Measurements from ENCODE around the gene RIN1.
"Not testable (repeated sequence)": the region's sequence is repeated elsewhere in the genome, so short reads cannot be mapped to it uniquely, and the experiment has no call there.

Gene RIN1

GRCh38 chr11:66318600-66318970 is 17.6 kb downstream of the RIN1 start:
- no peak for DNase-seq (ENCODE audit: low spot score)

DNA sequence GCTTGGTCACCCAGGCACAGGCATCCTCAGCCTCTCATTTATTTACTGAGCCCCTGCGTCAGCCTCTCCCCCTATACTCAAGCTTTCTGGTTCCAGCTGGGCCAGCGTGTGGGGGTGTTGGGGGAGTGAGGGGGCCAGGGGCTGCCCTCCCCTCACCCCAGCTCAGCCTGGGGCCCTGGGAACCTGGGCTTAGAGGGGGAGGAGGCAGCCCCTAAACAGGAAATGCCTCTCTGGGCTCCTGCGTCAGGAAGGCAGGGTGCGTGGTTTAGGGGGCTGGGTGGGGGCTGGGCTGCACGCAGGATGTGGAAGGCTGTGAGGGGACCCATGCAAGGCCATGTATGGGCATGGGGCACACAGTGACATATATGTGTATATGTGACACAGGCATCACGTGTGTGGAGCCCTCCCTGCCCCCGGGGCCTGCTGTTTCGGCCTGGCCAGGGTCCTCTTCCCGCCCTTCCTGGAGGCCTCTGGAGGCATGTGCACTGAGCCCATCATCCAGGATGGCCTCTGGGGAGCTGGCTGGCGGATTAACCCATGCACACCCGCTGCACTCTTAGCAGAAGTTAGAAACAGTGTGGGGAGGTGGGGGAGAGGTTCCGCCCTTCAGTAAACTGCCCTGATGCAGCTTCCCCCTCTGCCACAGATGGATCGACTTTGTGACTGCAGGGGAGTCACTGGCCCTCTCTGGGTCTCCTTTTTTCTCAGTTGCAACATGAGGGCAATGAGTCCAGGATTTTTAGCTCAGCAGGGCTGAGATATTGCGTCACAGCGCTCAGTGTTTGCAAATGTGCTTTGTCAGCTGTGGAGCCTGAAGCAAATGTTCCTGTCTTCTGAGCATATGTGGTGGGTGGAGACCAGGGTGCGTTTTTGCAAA is 18.3 kb downstream of the RIN1 start:
- no peak for DNase-seq (ENCODE audit: low spot score)

DNA sequence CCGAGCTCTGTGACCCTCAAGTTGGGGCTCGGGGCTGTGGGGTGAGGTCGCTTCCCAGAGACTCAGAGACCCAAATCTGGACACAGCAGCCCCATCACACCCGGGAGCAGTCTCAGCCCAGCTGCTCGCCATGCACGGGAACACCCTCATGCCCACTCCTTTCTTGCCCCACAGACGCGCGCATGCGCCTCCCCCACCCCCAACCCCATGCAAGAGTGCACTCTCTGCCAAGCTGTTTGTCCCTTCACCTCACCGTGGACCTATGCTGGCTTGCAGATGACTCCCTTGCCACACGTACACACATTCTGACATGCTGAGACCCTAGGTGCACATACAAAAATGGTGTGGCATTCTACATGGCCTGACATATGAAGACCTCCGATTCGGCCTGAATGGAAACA is 18.9 kb downstream of the RIN1 start:
- no peak for DNase-seq (ENCODE audit: low spot score)

GRCh38 chr11:66316849-66317251 is 19.4 kb downstream of the RIN1 start, which contains the start of gene CD248:
Gene CD248 (minus strand): TSS chr11:66317044. CDS start chr11:66317027, 17 bp downstream.
- no peak for DNase-seq (ENCODE audit: low spot score)

- DNase-seq (ENCODE audit: low spot score) = no peak
Measured at GRCh38 chr11:66315921-66316811, 20.1 kb downstream of the RIN1 start.

DNA sequence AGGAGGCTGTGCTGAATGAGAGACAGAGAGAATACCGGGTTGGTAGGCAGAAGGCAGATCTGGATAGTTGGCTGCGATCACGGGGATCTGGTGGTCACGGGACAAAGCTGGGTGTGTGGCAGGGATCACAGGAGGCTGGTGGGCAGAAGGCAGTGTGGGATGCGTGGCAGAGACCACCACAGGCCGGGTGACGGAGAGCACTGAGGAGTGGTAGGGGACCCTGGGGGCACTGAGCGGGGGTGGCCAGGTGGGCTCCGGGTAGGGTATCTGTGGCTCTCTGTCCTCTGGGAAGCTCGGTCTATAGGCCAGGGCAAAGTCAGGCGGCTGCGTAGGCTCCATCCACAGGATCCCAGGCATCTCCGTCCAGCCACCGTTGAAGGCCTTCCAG is 20.7 kb downstream of the RIN1 start:
- no peak for DNase-seq (ENCODE audit: low spot score)

DNA sequence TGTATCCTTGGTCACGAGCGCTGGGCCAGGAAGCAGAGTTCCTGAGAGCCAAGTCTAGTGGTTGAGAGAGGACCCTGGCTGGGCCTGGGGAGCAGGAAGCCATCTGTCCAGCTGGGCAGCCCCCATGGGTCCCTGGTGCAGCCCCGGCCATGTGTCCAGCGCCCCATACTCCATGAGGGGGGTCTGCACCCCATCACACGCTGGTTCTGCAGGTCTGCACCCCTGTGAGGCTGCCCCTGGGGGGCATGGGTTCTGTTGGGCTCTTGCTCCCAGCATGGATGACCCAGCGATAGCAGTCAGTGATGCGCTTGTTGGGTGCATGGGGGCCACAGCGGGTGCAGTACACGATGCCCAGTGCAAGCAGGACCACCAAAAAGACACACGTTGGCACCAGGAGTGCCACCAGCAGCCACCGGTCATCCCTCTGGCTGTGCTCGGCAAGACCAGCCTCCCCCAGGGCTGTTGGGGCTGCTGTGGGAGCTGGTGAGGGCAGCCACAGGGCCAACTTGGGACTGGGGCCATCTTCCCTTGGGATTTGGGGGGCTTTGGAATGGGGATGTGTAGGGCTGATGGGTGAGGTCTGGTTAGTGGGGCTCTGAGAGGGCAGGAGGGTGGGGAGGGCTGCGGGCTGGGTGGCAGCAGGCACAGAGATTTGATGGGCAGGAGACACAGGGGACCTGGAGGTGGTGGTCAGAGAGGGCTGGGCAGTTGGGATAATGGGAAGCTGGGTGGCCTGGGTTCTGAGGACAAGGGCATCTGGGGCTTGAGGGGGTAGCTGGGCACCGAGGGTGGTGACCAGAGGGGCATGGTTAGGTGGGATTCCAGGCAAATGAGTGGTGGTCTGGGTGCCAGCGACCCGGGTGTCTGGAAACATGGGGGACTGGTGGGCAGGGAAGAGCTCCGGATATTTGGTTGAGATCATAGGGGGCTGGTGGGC is 21.4 kb downstream of the RIN1 start:
- no peak for DNase-seq (ENCODE audit: low spot score)

GRCh38 chr11:66314186-66314501 is 22.1 kb downstream of the RIN1 start:
- DNase-seq (ENCODE audit: low spot score) = no peak

DNA sequence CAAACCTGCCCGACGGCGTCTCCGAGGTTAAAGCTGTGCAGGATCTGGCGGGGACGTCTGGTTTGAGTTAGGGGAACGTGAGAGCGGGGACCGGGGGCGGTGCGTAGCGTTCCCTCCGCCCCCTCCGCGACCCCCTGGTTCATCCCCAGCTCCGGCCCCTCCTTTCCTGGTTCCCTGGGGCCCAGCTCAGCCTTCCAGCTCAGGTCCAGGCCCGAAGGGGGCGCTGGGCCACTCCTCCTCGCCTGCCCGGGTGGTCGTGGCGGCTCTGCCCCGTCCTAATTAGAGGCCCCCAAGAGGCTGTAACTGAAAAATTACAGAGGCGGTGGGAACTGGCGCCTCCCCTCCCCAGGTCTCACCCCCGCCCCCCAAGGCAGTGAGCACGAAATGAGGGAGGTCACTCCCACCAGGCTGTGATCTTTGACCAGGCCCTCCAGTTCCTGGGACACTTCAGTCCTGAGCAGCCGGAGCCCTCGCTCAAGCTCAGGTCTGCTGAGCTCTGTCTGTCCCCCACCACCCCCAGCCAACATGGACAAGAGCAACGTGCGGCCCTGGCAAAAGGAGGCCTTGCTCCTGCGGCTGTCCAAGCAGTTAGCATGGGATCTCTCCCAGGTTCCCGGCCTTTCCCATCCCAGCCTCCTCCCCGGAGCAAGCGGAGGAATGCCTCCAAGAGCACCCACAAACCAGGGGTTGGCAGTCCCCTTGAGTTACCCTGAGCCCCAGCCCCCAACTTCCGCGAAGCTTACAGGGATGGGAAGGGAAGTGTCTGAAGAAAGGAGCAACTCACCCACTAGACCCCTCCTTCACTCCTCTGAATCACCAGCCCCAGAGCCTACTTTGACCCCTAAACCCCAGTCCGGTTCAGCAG is 22.7 kb downstream of the RIN1 start:
- DNase-seq (ENCODE audit: low spot score) = no peak

GRCh38 chr11:66312549-66313320 is 23.5 kb downstream of the RIN1 start:
- DNase-seq (ENCODE audit: low spot score) = peak; percentile 98

- DNase-seq (ENCODE audit: low spot score) = peak; percentile 96
Measured at GRCh38 chr11:66311965-66312548, 24.2 kb downstream of the RIN1 start.

DNA sequence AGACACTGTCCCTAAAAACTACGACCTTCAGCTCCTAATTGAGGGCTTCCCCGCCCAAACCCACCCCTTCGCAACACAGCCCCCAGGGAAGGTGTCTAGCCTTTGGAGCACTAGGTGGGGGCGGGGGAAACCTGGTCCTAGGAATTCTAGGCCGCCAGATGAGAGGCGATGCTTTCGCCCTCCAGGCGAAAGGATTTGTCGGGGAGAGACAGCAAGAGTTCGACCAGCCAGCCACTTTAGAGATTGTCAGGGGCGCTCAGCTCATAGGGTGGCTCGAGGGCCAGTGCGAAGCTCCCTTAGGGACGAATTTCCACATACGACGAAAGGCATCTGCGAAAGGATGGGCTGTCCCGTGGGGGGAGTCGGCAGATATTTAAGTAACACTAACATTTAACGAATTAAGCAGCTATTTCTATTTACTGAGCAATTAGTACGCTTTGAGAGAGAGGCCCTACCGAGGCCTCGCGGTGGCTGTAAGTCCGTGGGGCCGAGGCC is 24.7 kb downstream of the RIN1 start:
- no peak for DNase-seq (ENCODE audit: low spot score)

DNA sequence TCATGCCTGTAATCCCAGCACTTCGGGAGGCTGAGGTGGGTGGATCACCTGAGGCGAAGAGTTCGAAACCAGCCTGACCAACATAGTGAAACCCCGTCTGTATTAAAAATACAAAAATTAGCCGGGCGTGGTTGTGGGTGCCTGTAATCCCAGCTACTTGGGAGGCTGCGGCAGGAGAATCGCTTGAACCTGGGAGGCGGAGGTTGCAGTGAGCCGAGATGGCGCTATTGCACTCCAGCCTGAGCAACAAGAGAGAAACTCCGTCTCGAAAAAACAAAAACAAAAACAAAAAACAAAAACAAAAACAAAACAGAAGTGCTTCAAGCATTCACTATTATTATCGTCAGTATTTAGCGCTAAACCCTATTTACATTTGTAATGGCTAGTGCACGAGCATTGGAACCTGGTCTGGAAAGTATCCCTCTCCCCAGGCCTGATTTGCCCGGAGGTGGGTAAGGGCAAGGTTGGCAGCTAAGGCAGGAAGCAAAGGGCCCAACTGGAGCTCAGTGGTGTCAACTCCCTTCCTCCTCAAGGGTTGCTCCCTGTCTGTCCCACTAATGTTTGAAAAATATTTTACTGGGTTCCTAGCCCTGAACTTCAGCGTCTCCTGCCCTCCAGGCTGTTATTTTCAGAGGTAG is 25.3 kb downstream of the RIN1 start:
- not testable (repeated sequence) for DNase-seq (ENCODE audit: low spot score)

DNA sequence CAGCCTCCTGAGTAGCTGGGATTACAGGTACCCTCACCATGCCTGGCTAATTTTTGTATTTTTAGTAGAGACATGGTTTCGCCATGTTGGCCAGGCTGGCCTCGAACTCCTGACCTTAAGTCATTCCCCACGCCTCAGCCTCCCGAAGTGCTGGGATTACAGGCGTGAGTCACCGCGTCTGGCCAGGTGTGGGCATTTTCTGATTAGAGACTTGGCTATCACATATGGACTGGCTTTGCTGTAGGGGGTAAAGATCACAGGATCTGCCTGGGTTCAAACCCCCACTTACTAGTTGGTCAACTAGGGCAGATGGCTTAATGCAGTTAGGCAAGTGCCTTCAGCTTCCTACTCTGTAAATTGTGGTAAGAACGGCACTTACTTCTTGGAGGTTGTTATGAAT is 25.9 kb downstream of the RIN1 start:
- DNase-seq (ENCODE audit: low spot score) = no peak

DNA sequence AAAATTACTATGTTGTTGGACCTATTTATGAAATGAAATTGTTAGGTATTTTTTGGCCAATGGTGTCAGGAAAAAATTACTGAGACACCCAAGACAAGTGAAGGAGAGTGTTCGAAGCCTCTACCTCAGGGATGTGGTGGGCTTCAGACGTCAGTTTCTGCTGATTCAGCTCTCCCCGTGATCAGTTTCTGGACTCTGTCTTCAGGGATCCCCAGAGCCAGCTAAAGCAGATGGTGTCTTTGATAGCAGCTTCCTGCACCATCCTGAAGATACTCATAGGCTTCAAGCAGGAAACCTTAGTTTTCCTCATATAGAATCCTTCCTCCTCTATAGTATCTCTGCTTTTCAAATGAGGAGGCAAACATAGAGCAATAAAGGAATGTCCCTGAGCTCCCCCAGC is 26.8 kb downstream of the RIN1 start:
- DNase-seq (ENCODE audit: low spot score) = no peak

GRCh38 chr11:66302656-66303055 is 33.6 kb downstream of the RIN1 start:
- DNase-seq (ENCODE audit: low spot score) = no peak

DNA sequence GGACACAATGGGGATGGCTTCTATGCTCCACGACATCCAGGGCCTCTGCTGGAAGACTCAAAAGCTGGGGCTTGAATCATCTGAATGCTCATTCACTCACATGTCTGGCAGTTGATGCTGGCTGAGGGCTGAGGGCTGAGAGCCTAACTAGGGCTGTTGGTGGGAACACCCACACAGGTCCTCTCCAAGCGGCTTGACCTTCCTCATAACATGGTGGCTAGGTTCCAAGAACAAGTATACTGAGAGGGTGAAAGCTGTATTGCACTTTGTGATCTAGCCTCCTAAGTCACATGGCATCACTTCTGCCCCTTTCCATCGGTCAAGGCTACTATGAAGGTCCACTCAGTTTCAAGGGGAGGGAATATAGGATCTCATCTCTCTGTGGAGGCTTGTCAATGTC is 37.0 kb downstream of the RIN1 start:
- no peak for DNase-seq (ENCODE audit: low spot score)

DNA sequence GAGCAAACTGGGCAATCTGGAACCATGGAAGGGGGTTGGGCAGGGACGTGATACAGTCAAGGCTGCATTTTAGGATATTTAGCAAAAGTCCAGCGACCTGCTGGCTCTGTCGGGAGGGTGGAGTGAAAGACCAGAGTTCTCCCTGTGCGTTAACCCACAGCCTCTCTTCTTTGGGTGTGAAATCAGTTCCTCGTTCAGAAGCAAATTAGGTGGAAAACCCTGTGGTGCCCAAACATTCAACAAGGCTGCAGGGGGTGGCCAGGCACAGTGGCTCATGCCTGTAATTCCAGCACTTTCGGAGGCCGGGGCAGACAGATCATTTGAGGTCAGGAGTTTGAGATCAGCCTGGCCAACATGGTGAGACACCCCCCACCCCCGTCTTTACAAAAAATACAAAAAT is 38.6 kb downstream of the RIN1 start:
- DNase-seq (ENCODE audit: low spot score) = no peak

Data from hematopoietic multipotent progenitor cell treated with erythropoietin and hydrocortisone succinate and interleukin-3 and kit ligand, for 15 days (in vitro differentiated cells).